ENCODE data around the gene WDR46.

WDR46 gene

DNA sequence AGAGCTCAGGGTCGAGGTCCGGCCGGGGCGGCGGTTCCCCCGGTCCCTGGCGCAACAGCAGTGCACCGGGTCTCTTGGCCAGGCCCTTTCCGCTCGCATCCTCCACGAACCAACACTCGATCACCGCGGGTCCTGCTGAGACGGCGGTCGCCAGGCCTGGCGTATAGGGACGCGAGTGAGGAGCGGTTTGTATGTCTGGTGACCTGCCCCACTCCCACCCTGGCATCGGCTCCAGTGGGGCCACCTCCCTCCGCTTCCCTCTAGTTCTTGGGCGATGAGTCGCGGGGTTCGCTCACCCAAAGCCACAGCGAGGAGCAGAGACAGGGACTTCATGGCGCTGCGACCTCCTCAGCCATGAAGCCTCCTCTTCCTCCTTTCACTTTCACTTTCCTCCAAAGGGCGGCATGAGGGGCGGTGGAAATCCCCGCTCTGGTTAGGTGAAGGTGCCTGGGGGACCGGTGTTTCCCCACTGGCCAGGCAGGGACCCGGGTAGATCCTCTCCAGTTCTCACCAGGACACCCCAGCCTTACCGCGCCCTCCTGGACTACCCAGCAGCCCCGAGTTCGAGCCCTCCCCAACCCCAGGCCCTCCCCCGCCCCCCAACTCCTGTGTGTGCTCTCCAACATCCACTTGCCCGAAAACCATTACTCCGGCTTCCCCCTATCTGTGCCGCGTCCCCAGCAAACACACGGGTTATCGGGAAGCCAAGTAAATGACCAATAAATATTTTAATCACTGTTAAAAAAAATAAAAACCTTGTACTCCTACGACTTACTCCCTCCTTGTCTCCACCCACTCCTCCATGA, 24.9 kb upstream of the WDR46 start, which contains the start of gene TAPBP:
TAPBP (minus strand) TSS at position 370 of the 806 bp plus-strand sequence; CDS start at position 333, 37 bp downstream.
- WGBS, 2 experiments = 1 to 2% methylated on average over 43 to 47 of the region's 47 CpGs
- H3K27me3 ChIP-seq (ENCODE audit: control insufficient read depth, insufficient read depth, low read length, poor library complexity, severe bottlenecking) = peaks cover 17% of the 10 kb centered on the region
- no peaks in the 10 kb centered on the region for H3K9me3 ChIP-seq (ENCODE audit: control insufficient read depth, low read length)
- H3K4me3 ChIP-seq (ENCODE audit: insufficient read depth, low read depth, low read length) = peak within 1 kb of the TSS; percentile 66
- H3K27ac ChIP-seq (ENCODE audit: insufficient read depth, low read depth, low read length, poor library complexity, severe bottlenecking) = no peak within 1 kb of the TSS
- H3K36me3 ChIP-seq (ENCODE audit: control insufficient read depth, insufficient read depth, low read length) = peaks cover 3% of the 10 kb centered on the region
- H3K4me1 ChIP-seq (ENCODE audit: control insufficient read depth, insufficient read depth, low read length) = peaks cover 20% of the 10 kb centered on the region

DNA sequence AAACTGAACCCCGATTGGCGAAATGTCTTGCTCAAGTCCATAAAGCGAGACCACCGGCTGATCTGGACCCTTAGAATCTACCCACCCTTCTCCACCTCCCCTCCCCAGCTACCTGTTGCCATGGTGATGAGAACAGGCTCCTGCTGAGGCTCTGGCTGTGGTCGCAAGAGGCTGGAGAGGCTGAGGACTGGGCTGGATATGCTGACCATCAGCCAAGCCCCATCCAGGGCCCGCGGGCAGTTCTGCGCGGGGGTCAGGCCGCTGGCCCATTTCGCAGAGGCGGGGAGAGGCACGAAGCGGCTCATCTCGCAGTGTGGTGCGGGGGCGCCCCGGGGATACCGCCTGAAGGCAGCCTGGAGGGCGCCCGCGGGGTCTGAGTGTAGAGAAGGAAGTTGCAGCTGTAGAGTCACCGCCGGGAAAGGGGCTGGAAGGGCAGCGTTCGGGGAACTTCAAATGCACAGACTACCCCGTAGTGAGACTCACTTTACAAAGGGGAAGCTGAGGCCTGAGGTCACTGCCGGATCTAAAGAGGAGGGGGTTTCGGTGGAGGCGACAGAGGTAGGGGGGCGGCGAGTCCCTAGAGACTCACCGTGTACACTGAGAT, 24.2 kb upstream of the WDR46 start:
- Histone ChIP-seq H3K27ac (ENCODE audit: insufficient read depth, low read depth, low read length, poor library complexity, severe bottlenecking) (no peak overlapping the region), H3K36me3 (ENCODE audit: control insufficient read depth, insufficient read depth, low read length) (no peaks in the 10 kb centered on the region), H3K4me1 (ENCODE audit: control insufficient read depth, insufficient read depth, low read length) (peaks cover 14% of the 10 kb centered on the region), H3K9me3 (ENCODE audit: control insufficient read depth, low read length) (no peaks in the 10 kb centered on the region), H3K4me3 (ENCODE audit: insufficient read depth, low read depth, low read length) (peak overlapping the region; percentile 66), H3K27me3 (ENCODE audit: control insufficient read depth, insufficient read depth, low read length, poor library complexity, severe bottlenecking) (peaks cover 17% of the 10 kb centered on the region)
- WGBS, 2 experiments = 0% methylated on average over 33 of the region's 33 CpGs

- Histone ChIP-seq H3K36me3 (ENCODE audit: control insufficient read depth, insufficient read depth, low read length) (no peaks in the 10 kb centered on the region), H3K27me3 (ENCODE audit: control insufficient read depth, insufficient read depth, low read length, poor library complexity, severe bottlenecking) (peaks cover 17% of the 10 kb centered on the region), H3K27ac (ENCODE audit: insufficient read depth, low read depth, low read length, poor library complexity, severe bottlenecking) (no peak overlapping the region), H3K9me3 (ENCODE audit: control insufficient read depth, low read length) (no peaks in the 10 kb centered on the region), H3K4me1 (ENCODE audit: control insufficient read depth, insufficient read depth, low read length) (peaks cover 14% of the 10 kb centered on the region), H3K4me3 (ENCODE audit: insufficient read depth, low read depth, low read length) (peak overlapping the region; percentile 66)
- WGBS, 2 experiments = 6 to 7% methylated on average over 28 to 29 of the region's 29 CpGs
Measured at GRCh38 chr6:33312361-33313104, 23.5 kb upstream of the WDR46 start.

DNA sequence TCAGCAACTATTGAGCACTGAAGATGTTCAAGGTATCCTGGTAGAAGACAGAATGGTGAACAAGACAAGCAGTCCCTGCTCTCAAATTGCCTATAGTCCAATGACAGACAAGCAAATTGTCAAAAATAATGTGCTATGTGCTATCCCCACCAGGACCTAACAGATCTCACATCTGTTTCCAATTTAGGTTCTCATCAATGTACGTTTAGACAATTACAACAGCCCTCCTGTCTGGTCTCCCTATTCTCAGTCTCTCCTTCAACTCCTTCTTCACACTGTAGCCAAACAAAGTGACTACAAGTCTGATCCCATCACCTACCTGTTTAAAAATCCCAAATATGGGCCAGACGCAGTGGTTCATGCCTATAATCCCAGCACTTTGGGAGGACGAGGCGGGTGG, 17.3 kb upstream of the WDR46 start:
- H3K4me1 ChIP-seq (ENCODE audit: control insufficient read depth, insufficient read depth, low read length) = no peaks in the 10 kb centered on the region
- no peak overlapping the region for H3K27ac ChIP-seq (ENCODE audit: insufficient read depth, low read depth, low read length, poor library complexity, severe bottlenecking)
- WGBS, 2 experiments = 88 to 91% methylated on average over 4 of the region's 4 CpGs
- no peak overlapping the region for H3K4me3 ChIP-seq (ENCODE audit: insufficient read depth, low read depth, low read length)
- H3K27me3 ChIP-seq (ENCODE audit: control insufficient read depth, insufficient read depth, low read length, poor library complexity, severe bottlenecking) = no peaks in the 10 kb centered on the region
- H3K36me3 ChIP-seq (ENCODE audit: control insufficient read depth, insufficient read depth, low read length) = no peaks in the 10 kb centered on the region
- H3K9me3 ChIP-seq (ENCODE audit: control insufficient read depth, low read length) = no peaks in the 10 kb centered on the region

DNA sequence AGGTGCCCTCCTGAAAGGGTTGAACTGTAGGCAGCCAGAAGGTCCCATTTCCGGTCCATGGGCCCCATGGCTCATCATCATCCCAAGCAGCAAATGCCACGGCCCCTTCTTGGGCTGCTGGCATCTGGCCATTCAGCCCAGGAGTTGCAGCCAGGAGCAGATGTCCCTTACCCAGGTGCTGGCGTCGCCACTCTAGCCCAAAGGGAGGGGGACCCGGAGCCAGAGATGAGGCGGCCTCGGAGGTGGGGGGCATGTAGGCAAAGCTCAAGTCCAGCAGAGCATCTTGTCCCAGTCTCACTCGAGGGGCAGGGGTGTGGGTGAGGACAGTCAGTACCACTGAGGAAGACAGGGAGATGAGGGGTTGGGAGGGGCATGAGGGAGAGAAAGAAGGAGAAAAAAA, 16.0 kb upstream of the WDR46 start:
- Histone ChIP-seq H3K4me1 (ENCODE audit: control insufficient read depth, insufficient read depth, low read length) (no peaks in the 10 kb centered on the region), H3K27me3 (ENCODE audit: control insufficient read depth, insufficient read depth, low read length, poor library complexity, severe bottlenecking) (no peaks in the 10 kb centered on the region), H3K27ac (ENCODE audit: insufficient read depth, low read depth, low read length, poor library complexity, severe bottlenecking) (no peak overlapping the region), H3K4me3 (ENCODE audit: insufficient read depth, low read depth, low read length) (no peak overlapping the region), H3K9me3 (ENCODE audit: control insufficient read depth, low read length) (no peaks in the 10 kb centered on the region), H3K36me3 (ENCODE audit: control insufficient read depth, insufficient read depth, low read length) (no peaks in the 10 kb centered on the region)
- WGBS, 2 experiments = 93 to 95% methylated on average over 8 of the region's 8 CpGs

- Histone ChIP-seq H3K36me3 (ENCODE audit: control insufficient read depth, insufficient read depth, low read length) (no peaks in the 10 kb centered on the region), H3K9me3 (ENCODE audit: control insufficient read depth, low read length) (no peaks in the 10 kb centered on the region), H3K4me1 (ENCODE audit: control insufficient read depth, insufficient read depth, low read length) (no peaks in the 10 kb centered on the region), H3K27ac (ENCODE audit: insufficient read depth, low read depth, low read length, poor library complexity, severe bottlenecking) (no peak overlapping the region), H3K27me3 (ENCODE audit: control insufficient read depth, insufficient read depth, low read length, poor library complexity, severe bottlenecking) (no peaks in the 10 kb centered on the region), H3K4me3 (ENCODE audit: insufficient read depth, low read depth, low read length) (no peak overlapping the region)
- 91 to 93% methylated on average over 16 of the region's 16 CpGs for WGBS, 2 experiments
Measured at GRCh38 chr6:33304216-33304615, 15.2 kb upstream of the WDR46 start.

DNA sequence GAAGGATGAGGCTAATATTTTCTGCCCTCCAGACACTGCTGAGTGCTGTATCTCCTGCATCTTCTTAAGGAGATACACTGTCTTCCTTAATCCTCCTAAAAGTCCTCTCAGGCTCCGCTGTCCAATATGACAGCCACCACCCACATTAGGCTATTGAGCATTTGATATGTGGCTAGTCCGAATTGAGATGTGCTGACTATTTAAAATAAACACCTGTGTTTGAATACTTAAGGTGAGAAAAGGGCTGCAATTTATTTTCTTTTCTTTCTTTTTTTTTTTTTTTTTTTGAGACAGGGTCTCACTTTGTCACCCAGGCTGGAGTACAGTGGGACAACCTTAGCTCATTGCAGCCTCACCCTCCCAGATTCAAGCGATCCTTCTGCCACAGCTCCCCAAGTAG, 12.8 kb upstream of the WDR46 start:
- Histone ChIP-seq H3K4me1 (ENCODE audit: control insufficient read depth, insufficient read depth, low read length) (peaks cover 2% of the 10 kb centered on the region), H3K9me3 (ENCODE audit: control insufficient read depth, low read length) (no peaks in the 10 kb centered on the region), H3K4me3 (ENCODE audit: insufficient read depth, low read depth, low read length) (no peak overlapping the region), H3K27ac (ENCODE audit: insufficient read depth, low read depth, low read length, poor library complexity, severe bottlenecking) (no peak overlapping the region), H3K27me3 (ENCODE audit: control insufficient read depth, insufficient read depth, low read length, poor library complexity, severe bottlenecking) (no peaks in the 10 kb centered on the region), H3K36me3 (ENCODE audit: control insufficient read depth, insufficient read depth, low read length) (no peaks in the 10 kb centered on the region)
- WGBS, 2 experiments = 93 to 96% methylated on average over 2 to 3 of the region's 3 CpGs

DNA sequence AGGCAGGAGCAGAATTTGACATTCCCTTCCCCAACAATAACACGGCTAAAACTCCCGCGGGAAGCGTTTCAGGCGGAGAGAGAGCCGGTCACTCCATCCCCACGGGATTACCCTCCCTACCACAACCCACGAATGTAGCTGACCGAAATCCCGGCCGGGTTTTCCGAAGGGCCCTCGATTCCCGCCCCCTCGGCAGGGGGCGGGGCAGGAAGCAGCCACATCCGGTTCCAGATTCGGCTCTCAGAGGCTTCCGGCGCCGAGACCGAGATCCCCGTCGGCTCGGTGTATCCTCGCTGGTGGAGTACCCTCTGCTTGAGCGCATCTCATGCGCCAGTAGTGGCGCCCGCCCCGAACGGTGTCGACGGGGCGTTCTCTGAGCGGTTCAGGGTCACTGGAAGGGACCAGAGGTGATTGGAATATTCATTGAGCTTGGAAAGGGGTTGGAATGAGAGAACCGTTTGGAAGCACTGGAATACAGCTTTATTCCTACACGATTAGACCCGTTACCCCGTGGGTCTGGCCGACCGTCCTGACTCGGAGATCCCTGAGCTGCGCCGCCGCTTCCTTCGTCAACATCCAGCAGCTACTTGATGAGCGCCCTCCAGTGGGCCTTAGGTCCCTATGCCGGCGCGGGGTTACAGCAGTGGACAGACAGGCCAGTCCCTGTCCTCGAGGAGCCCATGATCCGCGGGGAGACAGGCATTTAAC, 10.4 kb upstream of the WDR46 start:
- Histone ChIP-seq H3K9me3 (ENCODE audit: control insufficient read depth, low read length) (no peaks in the 10 kb centered on the region), H3K4me1 (ENCODE audit: control insufficient read depth, insufficient read depth, low read length) (peaks cover 2% of the 10 kb centered on the region), H3K27me3 (ENCODE audit: control insufficient read depth, insufficient read depth, low read length, poor library complexity, severe bottlenecking) (no peaks in the 10 kb centered on the region), H3K36me3 (ENCODE audit: control insufficient read depth, insufficient read depth, low read length) (no peaks in the 10 kb centered on the region), H3K27ac (ENCODE audit: insufficient read depth, low read depth, low read length, poor library complexity, severe bottlenecking) (peak overlapping the region; percentile 97), H3K4me3 (ENCODE audit: insufficient read depth, low read depth, low read length) (peak overlapping the region; percentile 88)
- WGBS, 2 experiments = 0% methylated on average over 54 of the region's 54 CpGs

GRCh38 chr6:33298773-33299236, 9.8 kb upstream of the WDR46 start, which contains the start of gene RGL2:
RGL2 (minus strand) TSS chr6:33298942; CDS start chr6:33298610, 332 bp downstream.
- Histone ChIP-seq H3K27me3 (ENCODE audit: control insufficient read depth, insufficient read depth, low read length, poor library complexity, severe bottlenecking) (no peaks in the 10 kb centered on the region), H3K4me3 (ENCODE audit: insufficient read depth, low read depth, low read length) (peak within 1 kb of the TSS; percentile 88), H3K4me1 (ENCODE audit: control insufficient read depth, insufficient read depth, low read length) (peaks cover 2% of the 10 kb centered on the region), H3K27ac (ENCODE audit: insufficient read depth, low read depth, low read length, poor library complexity, severe bottlenecking) (peak within 1 kb of the TSS; percentile 97), H3K36me3 (ENCODE audit: control insufficient read depth, insufficient read depth, low read length) (no peaks in the 10 kb centered on the region), H3K9me3 (ENCODE audit: control insufficient read depth, low read length) (no peaks in the 10 kb centered on the region)
- WGBS, 2 experiments = 0 to 1% methylated on average over 34 of the region's 34 CpGs
